GM23338 (cell line): ENCODE data around the gene SETBP1. TPM values are rescaled to one million over a fixed set of nuclear protein-coding genes. Genes with fewer than 3 reads are reported as not detected.

Experiments
- ATAC-seq: fragments of 200-7000 bp; cut with Tn5 transposase; 3 replicates; pipeline ENCODE4 v1.9.1; 2020
- DNase-seq: peaks from one replicate; pipeline ENCODE4 v3.0.0-alpha.2; 2015; ENCODE audit warnings: low spot score
- H2AFZ ChIP-seq: fragments of 200-600 bp; sonication (generic); 2 replicates; pipeline ENCODE4 v1.8.0; 2016; ENCODE audit warnings: antibody characterized with exemption, mild to moderate bottlenecking, moderate library complexity
- H3F3A ChIP-seq: fragments of 200-600 bp; sonication (generic); replicated peaks from 2 replicates; pipeline ENCODE4 v1.8.0; 2017; ENCODE audit warnings: antibody characterized with exemption, mixed run types, low read depth
- H3K27ac ChIP-seq: fragments of 200-600 bp; sonication (generic); 2 replicates; pipeline ENCODE4 v1.6.1; 2016; ENCODE audit warnings: low read depth
- H3K27me3 ChIP-seq: fragments of 200-600 bp; sonication (generic); 2 replicates; pipeline ENCODE4 v1.8.0; 2016; ENCODE audit warnings: mild to moderate bottlenecking, mixed run types, moderate library complexity; ENCODE audit not compliant: insufficient read depth
- H3K36me3 ChIP-seq: fragments of 200-600 bp; sonication (generic); 2 replicates; pipeline ENCODE4 v1.8.0; 2016; ENCODE audit warnings: mild to moderate bottlenecking; ENCODE audit not compliant: insufficient read depth
- H3K4me1 ChIP-seq: fragments of 200-600 bp; sonication (generic); 2 replicates; pipeline ENCODE4 v1.8.0; 2016; ENCODE audit warnings: mild to moderate bottlenecking, moderate library complexity; ENCODE audit not compliant: insufficient read depth
- H3K4me2 ChIP-seq: fragments of 200-600 bp; sonication (generic); 2 replicates; pipeline ENCODE4 v1.7.1; 2017; ENCODE audit warnings: mixed run types
- H3K4me3 ChIP-seq: fragments of 200-600 bp; sonication (generic); 2 replicates; pipeline ENCODE4 v1.6.1; 2016; ENCODE audit warnings: mixed run types
- H3K79me2 ChIP-seq: fragments of 200-600 bp; sonication (generic); replicated peaks from 2 replicates; pipeline ENCODE4 v1.8.0; 2017; ENCODE audit warnings: mild to moderate bottlenecking; ENCODE audit not compliant: insufficient read depth
- H3K9me2 ChIP-seq: fragments of 200-600 bp; sonication (generic); 2 replicates; pipeline ENCODE4 v1.8.0; 2017; ENCODE audit not compliant: insufficient read depth
- H4K20me1 ChIP-seq: fragments of 200-600 bp; sonication (generic); replicated peaks from 2 replicates; pipeline ENCODE4 v1.8.0; 2017; ENCODE audit warnings: mild to moderate bottlenecking; ENCODE audit not compliant: insufficient read depth
- H3K27ac Mint-ChIP-seq: 2 replicates; pipeline ENCODE4 v1.8.0; 2020; ENCODE audit warnings: inconsistent platforms, mild to moderate bottlenecking, moderate library complexity, mixed read lengths
- H3K27me3 Mint-ChIP-seq: 3 replicates; pipeline ENCODE4 v1.8.0; 2022; ENCODE audit warnings: low read depth, mild to moderate bottlenecking, moderate library complexity, mixed read lengths, inconsistent platforms; ENCODE audit not compliant: insufficient read depth, poor library complexity
- H3K36me3 Mint-ChIP-seq: 3 replicates; pipeline ENCODE4 v1.8.0; 2021; ENCODE audit warnings: low read depth, mild to moderate bottlenecking, inconsistent platforms, moderate library complexity, mixed read lengths
- H3K4me1 Mint-ChIP-seq: 3 replicates; pipeline ENCODE4 v1.8.0; 2020; ENCODE audit warnings: mild to moderate bottlenecking, inconsistent platforms, mixed read lengths
- H3K4me3 Mint-ChIP-seq: 3 replicates; pipeline ENCODE4 v1.8.0; 2021; ENCODE audit warnings: moderate library complexity, mild to moderate bottlenecking, inconsistent platforms, mixed read lengths
- H3K9me3 Mint-ChIP-seq: 3 replicates; pipeline ENCODE4 v1.8.0; 2020; ENCODE audit warnings: moderate library complexity, mild to moderate bottlenecking, inconsistent platforms, mixed read lengths
- CREB1 ChIP-seq: fragments of 250-450 bp; sonication (Bioruptor Pico); IDR thresholded peaks from 2 replicates; pipeline ENCODE4 v1.5.0; 2020; ENCODE audit warnings: low read depth, mild to moderate bottlenecking, moderate library complexity
- ETS1 ChIP-seq: IDR thresholded peaks from 2 replicates; pipeline ENCODE4 v1.6.1; 2016; ENCODE audit warnings: antibody characterized with exemption
- EZH2 ChIP-seq: fragments of 200-600 bp; sonication (generic); IDR thresholded peaks from one replicate; pipeline ENCODE4 v1.8.0; 2017; ENCODE audit warnings: antibody characterized with exemption, mild to moderate bottlenecking, low read depth; ENCODE audit not compliant: unreplicated experiment
- EZH2phosphoT487 ChIP-seq: fragments of 200-600 bp; sonication (generic); IDR thresholded peaks from one replicate; pipeline ENCODE4 v1.8.1; 2018; ENCODE audit warnings: antibody characterized with exemption; ENCODE audit not compliant: unreplicated experiment
- JUNB ChIP-seq: IDR thresholded peaks from one replicate; pipeline ENCODE4 v1.6.1; 2016; ENCODE audit warnings: antibody characterized with exemption; ENCODE audit not compliant: unreplicated experiment
- NANOG ChIP-seq: IDR thresholded peaks from 2 replicates; pipeline ENCODE4 v1.6.1; 2016; ENCODE audit warnings: antibody characterized with exemption, borderline replicate concordance
- POLR2AphosphoS5 ChIP-seq: IDR thresholded peaks from 2 replicates; pipeline ENCODE4 v1.6.1; 2016; ENCODE audit warnings: antibody characterized with exemption, low read depth
- STAT1 ChIP-seq: IDR thresholded peaks from one replicate; pipeline ENCODE4 v1.6.1; 2016; ENCODE audit warnings: antibody characterized with exemption; ENCODE audit not compliant: unreplicated experiment
- ZNF114 ChIP-seq: fragments of 250-450 bp; sonication (Bioruptor Pico); IDR thresholded peaks from 2 replicates; pipeline ENCODE4 v1.5.0; 2020; ENCODE audit warnings: mild to moderate bottlenecking, moderate library complexity
- ZNF331 ChIP-seq: fragments of 250-450 bp; sonication (Bioruptor Pico); IDR thresholded peaks from 2 replicates; pipeline ENCODE4 v1.5.0; 2020; ENCODE audit warnings: low read depth, mild to moderate bottlenecking, moderate library complexity
- polyA plus RNA-seq: library from polyadenylated mRNA; unstranded; fragments of >200 nt; fragmentation: Nextera tagmentation; extraction: Ambion mirVana; gene quantifications from 2 replicates; pipeline ENCODE4 v1.2.1, GENCODE V29; 2016
- total RNA-seq: library from RNA; depleted of rRNA; stranded (reverse); fragments of >200 nt; shearing (Covaris generic); gene quantifications from 2 replicates; pipeline ENCODE4 v1.2.3, GENCODE V29; 2014
- TF ChIP-seq, protein P1 (sequence below): IDR thresholded peaks from one replicate; pipeline ENCODE4 v1.6.1; 2018; ENCODE audit warnings: antibody characterized with exemption; ENCODE audit not compliant: unreplicated experiment
- TF ChIP-seq, protein P2 (sequence below), 2 experiments: fragments of 200-600 bp in 1 of 2; sonication (generic) in 1 of 2; conservative IDR thresholded peaks; 2 replicates each; pipeline versions ENCODE4 v1.5.1 to v1.6.1; 2016 to 2017; ENCODE audit warnings: antibody characterized with exemption in 2 of 2, low read depth in 2 of 2, mild to moderate bottlenecking in 2 of 2, moderate library complexity in 1 of 2

The SETBP1 gene
- total and polyA plus RNA-seq, 2 experiments from 2014 or later, result 1.6 to 5.5 TPM

DNA sequence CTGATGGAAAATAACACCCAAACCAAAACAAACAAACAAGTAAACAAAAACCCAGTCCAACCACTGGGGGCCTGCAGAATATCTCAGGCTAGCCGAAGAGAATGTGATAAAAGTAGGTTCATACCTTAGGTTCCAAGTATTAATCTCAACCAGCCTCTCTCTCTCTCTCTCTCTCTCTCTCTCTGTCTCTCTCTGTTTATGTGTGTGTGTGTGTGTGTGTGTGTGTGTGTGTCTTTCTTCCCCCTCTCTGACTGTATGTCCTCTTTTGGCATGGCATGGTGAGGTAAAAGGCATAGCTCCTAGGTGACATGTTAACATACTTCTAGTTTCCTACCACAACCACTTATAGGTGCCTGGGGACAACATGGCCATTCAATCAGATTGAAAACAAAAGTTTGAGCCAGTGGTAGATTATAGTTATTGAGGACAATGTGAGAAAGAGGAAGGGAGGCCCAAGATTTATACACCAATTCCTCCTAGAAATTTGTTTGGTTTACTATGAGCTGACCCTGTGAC lies 93.0 kb downstream of the SETBP1 start:
- no peak for DNase-seq

More for the DNA sequence above, 93.0 kb downstream of the SETBP1 start:
- no peak overlapping the region for H3K4me3 ChIP-seq
- Mint-ChIP-seq H3K9me3 (no peaks in the 10 kb centered on the region), H3K4me3 (no peak overlapping the region), H3K27ac (no peak overlapping the region), H3K4me1 (peaks cover 24% of the 10 kb centered on the region), H3K27me3 (peaks cover 7% of the 10 kb centered on the region), H3K36me3 (no peaks in the 10 kb centered on the region)
- no peak for ATAC-seq
- H3K9me2 ChIP-seq, result peaks cover 2% of the 10 kb centered on the region; the same call in 1 of the 2 replicates
- no peak overlapping the region for H2AFZ ChIP-seq
- TF ChIP-seq NANOG (no peak), ETS1 (no peak), EZH2phosphoT487 (no peak), CREB1 (CRISPR knock-in tag) (no peak), EZH2 (no peak), ZNF114 (CRISPR knock-in tag) (no peak), ZNF331 (CRISPR knock-in tag) (no peak), POLR2AphosphoS5 (no peak), STAT1 (no peak), JUNB (no peak)
- TF ChIP-seq, protein P1, sequence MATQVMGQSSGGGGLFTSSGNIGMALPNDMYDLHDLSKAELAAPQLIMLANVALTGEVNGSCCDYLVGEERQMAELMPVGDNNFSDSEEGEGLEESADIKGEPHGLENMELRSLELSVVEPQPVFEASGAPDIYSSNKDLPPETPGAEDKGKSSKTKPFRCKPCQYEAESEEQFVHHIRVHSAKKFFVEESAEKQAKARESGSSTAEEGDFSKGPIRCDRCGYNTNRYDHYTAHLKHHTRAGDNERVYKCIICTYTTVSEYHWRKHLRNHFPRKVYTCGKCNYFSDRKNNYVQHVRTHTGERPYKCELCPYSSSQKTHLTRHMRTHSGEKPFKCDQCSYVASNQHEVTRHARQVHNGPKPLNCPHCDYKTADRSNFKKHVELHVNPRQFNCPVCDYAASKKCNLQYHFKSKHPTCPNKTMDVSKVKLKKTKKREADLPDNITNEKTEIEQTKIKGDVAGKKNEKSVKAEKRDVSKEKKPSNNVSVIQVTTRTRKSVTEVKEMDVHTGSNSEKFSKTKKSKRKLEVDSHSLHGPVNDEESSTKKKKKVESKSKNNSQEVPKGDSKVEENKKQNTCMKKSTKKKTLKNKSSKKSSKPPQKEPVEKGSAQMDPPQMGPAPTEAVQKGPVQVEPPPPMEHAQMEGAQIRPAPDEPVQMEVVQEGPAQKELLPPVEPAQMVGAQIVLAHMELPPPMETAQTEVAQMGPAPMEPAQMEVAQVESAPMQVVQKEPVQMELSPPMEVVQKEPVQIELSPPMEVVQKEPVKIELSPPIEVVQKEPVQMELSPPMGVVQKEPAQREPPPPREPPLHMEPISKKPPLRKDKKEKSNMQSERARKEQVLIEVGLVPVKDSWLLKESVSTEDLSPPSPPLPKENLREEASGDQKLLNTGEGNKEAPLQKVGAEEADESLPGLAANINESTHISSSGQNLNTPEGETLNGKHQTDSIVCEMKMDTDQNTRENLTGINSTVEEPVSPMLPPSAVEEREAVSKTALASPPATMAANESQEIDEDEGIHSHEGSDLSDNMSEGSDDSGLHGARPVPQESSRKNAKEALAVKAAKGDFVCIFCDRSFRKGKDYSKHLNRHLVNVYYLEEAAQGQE, result no peak
- TF ChIP-seq, protein P2, sequence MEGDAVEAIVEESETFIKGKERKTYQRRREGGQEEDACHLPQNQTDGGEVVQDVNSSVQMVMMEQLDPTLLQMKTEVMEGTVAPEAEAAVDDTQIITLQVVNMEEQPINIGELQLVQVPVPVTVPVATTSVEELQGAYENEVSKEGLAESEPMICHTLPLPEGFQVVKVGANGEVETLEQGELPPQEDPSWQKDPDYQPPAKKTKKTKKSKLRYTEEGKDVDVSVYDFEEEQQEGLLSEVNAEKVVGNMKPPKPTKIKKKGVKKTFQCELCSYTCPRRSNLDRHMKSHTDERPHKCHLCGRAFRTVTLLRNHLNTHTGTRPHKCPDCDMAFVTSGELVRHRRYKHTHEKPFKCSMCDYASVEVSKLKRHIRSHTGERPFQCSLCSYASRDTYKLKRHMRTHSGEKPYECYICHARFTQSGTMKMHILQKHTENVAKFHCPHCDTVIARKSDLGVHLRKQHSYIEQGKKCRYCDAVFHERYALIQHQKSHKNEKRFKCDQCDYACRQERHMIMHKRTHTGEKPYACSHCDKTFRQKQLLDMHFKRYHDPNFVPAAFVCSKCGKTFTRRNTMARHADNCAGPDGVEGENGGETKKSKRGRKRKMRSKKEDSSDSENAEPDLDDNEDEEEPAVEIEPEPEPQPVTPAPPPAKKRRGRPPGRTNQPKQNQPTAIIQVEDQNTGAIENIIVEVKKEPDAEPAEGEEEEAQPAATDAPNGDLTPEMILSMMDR (conservative IDR thresholded peaks at IDR 0.05; ENCODE audit: low read depth in 2 of 2), result no peak
- no peak overlapping the region for H3K4me2 ChIP-seq
- H3K27ac ChIP-seq, result no peak overlapping the region
- no peaks in the 10 kb centered on the region for H3K27me3 ChIP-seq
- H3F3A ChIP-seq, result no peaks in the 10 kb centered on the region
- no peaks in the 10 kb centered on the region for H3K36me3 ChIP-seq
- H3K4me1 ChIP-seq, result no peaks in the 10 kb centered on the region
- no peaks in the 10 kb centered on the region for H3K79me2 ChIP-seq
- no peaks in the 10 kb centered on the region for H4K20me1 ChIP-seq
